GM18526 (cell line): Measurements from ENCODE around the gene SP9.

Experiments
- POLR2A ChIP-seq: IDR thresholded peaks from 3 replicates; pipeline ENCODE4 v1.6.1; 2011; ENCODE audit not compliant: insufficient read length; ENCODE audit errors: extremely low read depth

SP9 gene

GRCh38 chr2:174328961-174329715 is 5.6 kb upstream of the SP9 start:
- TF ChIP-seq POLR2A, result no peak

DNA sequence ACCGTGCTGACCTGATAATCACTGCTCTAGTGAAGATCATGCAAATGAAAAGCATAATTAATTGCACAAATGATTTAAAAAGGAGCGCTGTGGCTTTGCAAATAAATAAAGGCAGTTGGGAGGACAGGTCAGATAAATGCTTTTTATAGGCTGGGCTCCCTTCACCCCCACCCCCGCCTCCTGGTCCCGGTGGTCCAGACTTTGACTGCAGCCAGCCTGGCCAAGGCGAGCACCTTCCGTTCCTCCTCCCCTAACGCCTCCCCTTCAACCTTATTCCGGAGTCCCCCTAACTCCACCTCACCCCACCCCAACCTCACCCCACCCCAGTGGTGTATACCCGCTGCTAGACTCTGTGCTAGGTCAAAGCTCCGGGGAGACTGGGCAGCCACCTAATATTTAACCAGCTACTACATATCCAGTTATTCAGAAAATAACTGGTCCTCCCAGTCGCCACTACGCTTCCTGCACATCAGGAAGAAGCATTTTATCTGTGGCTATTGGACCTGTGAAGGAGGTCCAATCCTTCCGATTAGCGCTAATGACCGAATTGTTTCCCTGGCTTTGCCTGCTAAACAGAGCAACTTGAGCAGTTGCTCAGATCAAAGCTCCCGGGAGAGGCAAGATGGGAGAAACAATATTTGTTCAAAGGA is 3.7 kb upstream of the SP9 start:
- no peak for TF ChIP-seq POLR2A

DNA sequence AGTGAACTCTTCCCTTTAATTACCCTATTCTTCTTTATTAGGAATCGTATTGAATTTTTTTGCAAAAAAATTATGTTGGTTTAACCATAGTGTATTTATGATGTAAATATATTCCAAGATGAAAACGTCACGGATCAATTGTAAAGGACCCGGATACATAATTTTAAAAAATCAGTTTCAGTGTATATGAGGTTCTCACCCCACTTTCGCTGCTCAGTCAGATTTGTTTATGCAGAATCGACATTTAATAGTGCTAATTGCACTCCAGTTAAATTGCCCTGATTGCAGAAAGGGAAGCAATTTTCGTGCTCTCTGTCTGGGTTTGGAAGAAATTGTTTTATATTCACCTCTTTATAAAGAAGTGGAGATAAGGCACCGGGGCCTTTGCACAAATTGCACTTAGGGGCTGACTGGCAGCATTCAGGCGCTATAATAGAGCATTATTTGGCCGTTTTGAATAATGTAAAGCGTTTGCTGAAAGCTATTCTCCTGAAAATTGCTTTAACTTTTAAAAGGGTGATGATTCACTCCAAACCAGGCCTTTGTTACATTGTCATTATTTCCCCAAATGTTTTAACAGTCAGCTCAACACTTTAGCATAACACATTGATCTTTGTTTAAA is 3.0 kb upstream of the SP9 start:
- TF ChIP-seq POLR2A, result no peak

- TF ChIP-seq POLR2A, result no peak
Observed at GRCh38 chr2:174332217-174332963, 2.4 kb upstream of the SP9 start.

- TF ChIP-seq POLR2A, result no peak
Observed at GRCh38 chr2:174333017-174333371, 1.8 kb upstream of the SP9 start.

DNA sequence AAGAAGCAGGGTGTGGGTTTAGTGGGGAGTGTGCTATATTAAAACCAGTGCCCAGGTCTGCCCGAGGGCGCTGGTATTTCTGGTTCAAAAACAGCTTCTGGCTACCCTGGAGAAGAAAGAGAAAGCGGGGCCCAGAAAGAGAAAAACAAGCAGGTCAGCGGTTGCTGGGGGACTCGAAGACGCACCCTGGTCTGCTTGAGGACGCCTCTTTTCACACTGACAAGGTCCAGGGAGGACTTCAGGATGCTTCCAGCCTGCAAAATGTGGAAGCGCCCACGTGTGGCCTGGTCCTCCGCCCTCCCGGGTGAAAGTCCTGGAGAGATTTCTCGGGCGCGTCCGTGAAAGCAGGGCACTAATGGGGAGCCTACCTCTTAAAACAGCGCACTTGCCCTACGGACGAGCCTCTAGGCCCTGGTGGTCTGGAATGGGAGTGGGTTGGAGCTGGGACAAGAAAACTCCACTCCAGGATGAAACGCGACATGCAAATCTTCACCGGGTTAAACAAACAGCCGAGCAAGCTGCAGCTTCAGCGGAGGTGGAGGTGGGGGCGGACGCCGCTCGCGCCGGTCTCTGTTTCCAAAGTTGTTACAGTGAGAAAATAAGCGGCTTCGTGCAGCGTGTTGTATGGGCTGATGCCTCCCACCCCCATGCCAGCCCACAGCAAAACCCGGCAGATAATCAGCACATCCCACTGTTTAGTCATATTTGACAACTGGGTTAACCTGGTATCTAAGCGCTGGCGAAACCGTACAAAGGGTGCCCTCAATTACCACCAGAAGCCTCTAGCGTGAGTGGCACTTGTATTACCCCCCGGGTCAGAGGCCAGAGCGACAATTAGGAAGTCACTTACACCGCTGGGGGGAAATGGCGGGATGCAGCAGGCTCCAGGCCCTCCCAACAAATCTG is 1.1 kb upstream of the SP9 start:
- no peak for TF ChIP-seq POLR2A

DNA sequence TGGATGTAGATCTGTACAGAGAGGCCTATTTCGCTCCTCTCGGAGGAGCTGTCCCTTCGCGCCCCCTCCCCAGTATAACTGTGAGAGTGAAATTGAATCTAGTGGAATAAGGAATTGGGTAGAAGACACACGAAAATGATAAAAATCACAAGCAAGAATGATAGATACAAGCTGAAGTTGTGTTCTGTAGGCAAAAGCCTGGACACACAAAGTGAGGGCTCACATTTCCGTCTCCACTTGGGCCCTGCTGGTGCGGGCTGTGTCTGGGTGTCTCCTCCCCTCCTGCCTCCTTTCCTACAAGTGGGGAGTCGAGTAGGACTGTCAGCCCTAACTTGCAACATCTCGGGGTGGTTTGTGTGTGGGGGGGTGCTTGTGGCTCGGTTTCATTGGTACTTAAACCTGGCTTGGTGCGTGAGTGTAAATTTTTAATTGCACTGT is 457 bp upstream of the SP9 start:
- TF ChIP-seq POLR2A, result no peak

- TF ChIP-seq POLR2A, result no peak
Observed at GRCh38 chr2:174335254-174335987, 667 bp downstream of the SP9 start.

DNA sequence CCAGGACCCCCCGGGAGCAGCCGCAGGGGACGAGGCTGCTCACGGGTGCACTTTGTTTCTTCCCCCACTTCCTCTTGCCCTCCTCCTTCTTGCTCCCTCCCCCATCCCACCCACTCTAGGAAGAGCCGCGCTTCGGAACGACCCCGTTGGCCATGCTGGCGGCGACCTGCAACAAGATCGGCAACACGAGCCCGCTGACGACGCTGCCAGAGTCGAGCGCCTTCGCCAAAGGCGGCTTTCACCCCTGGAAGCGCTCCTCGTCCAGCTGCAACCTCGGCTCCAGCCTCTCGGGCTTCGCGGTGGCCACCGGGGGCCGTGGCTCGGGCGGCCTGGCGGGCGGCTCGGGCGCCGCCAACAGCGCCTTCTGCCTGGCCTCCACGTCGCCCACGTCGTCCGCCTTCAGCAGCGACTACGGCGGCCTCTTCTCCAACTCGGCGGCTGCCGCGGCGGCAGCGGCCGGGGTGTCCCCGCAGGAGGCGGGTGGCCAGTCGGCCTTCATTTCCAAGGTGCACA is 1.3 kb downstream of the SP9 start:
- no peak for TF ChIP-seq POLR2A

DNA sequence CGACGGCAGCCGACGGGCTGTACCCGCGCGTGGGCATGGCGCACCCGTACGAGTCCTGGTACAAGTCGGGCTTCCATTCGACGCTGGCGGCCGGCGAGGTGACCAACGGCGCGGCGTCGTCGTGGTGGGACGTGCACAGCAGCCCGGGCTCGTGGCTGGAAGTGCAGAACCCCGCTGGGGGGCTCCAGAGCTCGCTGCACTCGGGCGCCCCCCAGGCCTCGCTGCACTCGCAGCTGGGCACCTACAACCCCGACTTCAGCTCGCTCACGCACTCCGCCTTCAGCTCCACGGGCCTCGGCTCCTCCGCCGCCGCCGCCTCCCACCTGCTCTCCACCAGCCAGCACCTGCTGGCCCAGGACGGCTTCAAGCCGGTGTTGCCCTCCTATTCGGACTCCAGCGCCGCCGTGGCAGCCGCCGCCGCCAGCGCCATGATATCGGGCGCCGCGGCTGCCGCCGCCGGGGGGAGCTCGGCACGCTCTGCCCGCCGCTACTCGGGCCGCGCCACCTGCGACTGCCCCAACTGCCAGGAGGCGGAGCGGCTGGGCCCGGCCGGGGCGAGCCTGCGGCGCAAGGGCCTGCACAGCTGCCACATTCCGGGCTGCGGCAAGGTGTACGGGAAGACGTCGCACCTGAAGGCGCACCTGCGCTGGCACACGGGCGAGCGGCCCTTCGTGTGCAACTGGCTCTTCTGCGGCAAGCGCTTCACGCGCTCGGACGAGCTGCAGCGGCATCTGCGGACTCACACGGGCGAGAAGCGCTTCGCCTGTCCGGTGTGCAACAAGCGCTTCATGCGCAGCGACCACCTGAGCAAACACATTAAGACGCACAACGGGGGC is 2.0 kb downstream of the SP9 start:
- TF ChIP-seq POLR2A, result no peak

DNA sequence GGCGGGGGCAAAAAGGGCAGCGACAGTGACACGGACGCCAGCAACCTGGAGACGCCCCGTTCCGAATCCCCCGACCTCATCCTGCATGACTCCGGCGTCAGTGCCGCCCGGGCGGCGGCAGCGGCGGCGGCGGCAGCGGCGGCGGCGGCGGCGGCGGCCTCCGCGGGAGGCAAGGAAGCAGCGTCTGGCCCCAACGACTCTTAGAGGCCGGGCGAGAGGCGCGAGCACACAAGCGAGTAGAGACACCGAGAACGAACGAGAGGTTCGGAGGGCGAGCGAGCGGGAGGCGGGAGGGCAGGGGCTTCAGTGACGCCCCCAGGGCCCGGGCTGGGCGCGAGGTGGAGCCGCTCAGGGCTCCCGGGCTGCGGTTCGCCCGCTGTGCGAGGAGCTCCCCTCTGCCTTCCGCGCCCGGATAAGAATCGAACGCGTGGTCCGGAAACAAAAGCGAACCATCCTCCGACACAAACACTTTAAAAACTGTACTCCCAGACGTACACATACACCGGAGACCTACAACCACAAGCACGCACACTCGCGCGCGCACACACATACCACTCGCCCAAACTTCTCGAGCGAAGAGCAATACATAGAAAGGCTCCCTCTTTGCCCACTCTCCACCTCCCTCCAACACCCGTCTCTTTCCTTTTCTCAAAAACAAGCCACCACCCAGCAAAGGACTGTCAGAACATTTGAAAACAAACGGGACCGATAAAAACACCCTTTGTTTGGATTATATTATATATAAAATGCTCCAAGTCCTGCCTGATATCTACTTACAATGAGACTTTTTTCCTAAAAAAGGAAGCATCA is 2.8 kb downstream of the SP9 start:
- no peak for TF ChIP-seq POLR2A

DNA sequence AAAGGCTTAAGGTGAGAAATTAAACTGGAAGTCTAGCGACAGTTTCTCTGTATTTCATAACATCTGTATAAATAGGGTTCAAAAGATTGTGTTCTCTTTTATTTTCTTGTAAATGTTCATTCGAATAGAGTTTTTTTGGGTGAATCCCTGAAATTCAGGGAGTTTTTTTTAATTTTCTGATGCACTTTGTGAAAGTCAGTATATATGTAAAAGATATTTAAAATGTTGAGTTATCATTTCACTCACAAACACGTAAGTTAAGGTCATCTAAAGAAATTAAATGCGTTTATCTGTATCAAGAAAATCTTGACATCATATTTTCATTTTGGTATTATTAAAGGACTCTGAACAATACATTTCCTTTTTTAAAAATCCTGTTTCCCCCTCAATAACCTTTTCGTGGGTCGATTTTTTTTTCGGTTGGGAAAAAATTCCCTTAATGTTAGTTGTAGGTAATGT is 3.4 kb downstream of the SP9 start:
- no peak for TF ChIP-seq POLR2A
